GM18873 (cell line): ENCODE measurements around the gene MARCHF9.
A peak's percentile ranks its signal among the peaks of the same experiment; 100 is the strongest.

Experiments
- ATAC-seq: cut with Tn5 transposase; IDR thresholded peaks from one replicate; pipeline ENCODE4 v1.9.1; 2021; ENCODE audit warnings: mild to moderate bottlenecking, moderate library complexity, moderate number of reproducible peaks; ENCODE audit not compliant: unreplicated experiment, low FRiP score

MARCHF9 gene

GRCh38 chr12:57751788-57752667 is 2.9 kb upstream of the MARCHF9 start, which contains the start of gene CDK4:
Gene CDK4, minus strand, starts transcription at chr12:57752310. Its CDS starts 593 bp downstream, at chr12:57751717.
- ATAC-seq: peak; percentile 79

- no peak for ATAC-seq
These were observed 2.3 kb upstream of the MARCHF9 start for GRCh38 chr12:57752668-57753000.

GRCh38 chr12:57753756-57754337 is 1.1 kb upstream of the MARCHF9 start:
- no peak for ATAC-seq

- ATAC-seq: no peak
These were observed 221 bp downstream of the MARCHF9 start for GRCh38 chr12:57755194-57755453.

GRCh38 chr12:57755454-57756372 is 810 bp downstream of the MARCHF9 start:
- no peak for ATAC-seq

- no peak for ATAC-seq
These were observed 1.8 kb downstream of the MARCHF9 start for GRCh38 chr12:57756406-57757341.

- ATAC-seq: no peak
These were observed 2.9 kb downstream of the MARCHF9 start for GRCh38 chr12:57757771-57758170.

GRCh38 chr12:57758552-57759359 is 3.9 kb downstream of the MARCHF9 start:
- ATAC-seq: no peak

GRCh38 chr12:57759360-57759980 is 4.6 kb downstream of the MARCHF9 start:
- no peak for ATAC-seq

GRCh38 chr12:57760347-57760982 is 5.6 kb downstream of the MARCHF9 start:
- no peak for ATAC-seq

GRCh38 chr12:57761391-57761998 is 6.6 kb downstream of the MARCHF9 start:
- no peak for ATAC-seq

- ATAC-seq: no peak
These were observed 7.6 kb downstream of the MARCHF9 start for GRCh38 chr12:57762463-57762862.

- ATAC-seq: no peak
These were observed 9.2 kb downstream of the MARCHF9 start for GRCh38 chr12:57763881-57764661.

- ATAC-seq: no peak
These were observed 9.7 kb downstream of the MARCHF9 start for GRCh38 chr12:57764662-57765002.

- ATAC-seq: no peak
These were observed 10.2 kb downstream of the MARCHF9 start for GRCh38 chr12:57765003-57765697.

- no peak for ATAC-seq
These were observed 11.0 kb downstream of the MARCHF9 start for GRCh38 chr12:57765698-57766463.
